ENCODE results near the gene CSPG4.
"Not testable (repeated sequence)": the region's sequence is repeated elsewhere in the genome, so short reads cannot be mapped to it uniquely, and the experiment has no call there.

The CSPG4 gene

DNA sequence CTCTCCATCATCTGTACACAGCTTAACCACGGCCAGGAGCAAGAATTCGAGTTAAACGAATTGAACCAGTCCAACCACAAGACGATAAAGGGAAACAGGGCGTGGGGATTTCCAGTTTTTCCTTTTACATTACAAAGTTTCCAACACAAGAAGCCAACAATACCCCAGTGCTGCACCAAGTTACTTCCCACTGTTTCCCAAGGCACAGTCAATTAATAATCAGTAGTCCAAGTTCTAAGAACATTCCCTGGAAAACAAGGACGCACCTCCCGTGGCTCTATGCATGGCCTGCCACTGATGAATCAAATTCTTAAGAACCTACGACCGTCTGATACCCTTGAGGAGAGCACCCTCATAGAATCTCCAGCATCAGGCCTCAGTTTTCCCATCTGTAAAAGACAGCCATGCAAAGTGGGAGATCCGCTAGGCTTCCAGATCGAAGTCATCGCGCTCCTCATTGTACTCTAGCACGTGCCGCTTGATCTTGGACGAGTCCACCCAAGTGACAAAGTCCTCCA, 73.4 kb downstream of the CSPG4 start:
- H3K4me3 ChIP-seq (ENCODE audit: control insufficient read depth, low read depth, low read length), result peak overlapping the region; percentile 87
- TF ChIP-seq, protein P1, sequence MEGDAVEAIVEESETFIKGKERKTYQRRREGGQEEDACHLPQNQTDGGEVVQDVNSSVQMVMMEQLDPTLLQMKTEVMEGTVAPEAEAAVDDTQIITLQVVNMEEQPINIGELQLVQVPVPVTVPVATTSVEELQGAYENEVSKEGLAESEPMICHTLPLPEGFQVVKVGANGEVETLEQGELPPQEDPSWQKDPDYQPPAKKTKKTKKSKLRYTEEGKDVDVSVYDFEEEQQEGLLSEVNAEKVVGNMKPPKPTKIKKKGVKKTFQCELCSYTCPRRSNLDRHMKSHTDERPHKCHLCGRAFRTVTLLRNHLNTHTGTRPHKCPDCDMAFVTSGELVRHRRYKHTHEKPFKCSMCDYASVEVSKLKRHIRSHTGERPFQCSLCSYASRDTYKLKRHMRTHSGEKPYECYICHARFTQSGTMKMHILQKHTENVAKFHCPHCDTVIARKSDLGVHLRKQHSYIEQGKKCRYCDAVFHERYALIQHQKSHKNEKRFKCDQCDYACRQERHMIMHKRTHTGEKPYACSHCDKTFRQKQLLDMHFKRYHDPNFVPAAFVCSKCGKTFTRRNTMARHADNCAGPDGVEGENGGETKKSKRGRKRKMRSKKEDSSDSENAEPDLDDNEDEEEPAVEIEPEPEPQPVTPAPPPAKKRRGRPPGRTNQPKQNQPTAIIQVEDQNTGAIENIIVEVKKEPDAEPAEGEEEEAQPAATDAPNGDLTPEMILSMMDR (IDR thresholded peaks at IDR 0.05; ENCODE audit: control insufficient read depth, insufficient read depth, low read depth, low read length, missing control alignments), result no peak
- DNase-seq (ENCODE audit: low read depth), result no peak

- H3K4me3 ChIP-seq (ENCODE audit: control insufficient read depth, low read depth, low read length), result no peak overlapping the region; the same call in 1 of the 2 replicates
- DNase-seq (ENCODE audit: low read depth), result no peak
- TF ChIP-seq, protein P1 (IDR thresholded peaks at IDR 0.05; ENCODE audit: control insufficient read depth, insufficient read depth, low read depth, low read length, missing control alignments), result no peak
These were observed 75.2 kb downstream of the CSPG4 start for GRCh38 chr15:75637245-75638009.

GRCh38 chr15:75636026-75636425, 76.6 kb downstream of the CSPG4 start:
- TF ChIP-seq, protein P1 (IDR thresholded peaks at IDR 0.05; ENCODE audit: control insufficient read depth, insufficient read depth, low read depth, low read length, missing control alignments), result no peak
- H3K4me3 ChIP-seq (ENCODE audit: control insufficient read depth, low read depth, low read length), result no peak overlapping the region
- DNase-seq (ENCODE audit: low read depth), result no peak

DNA sequence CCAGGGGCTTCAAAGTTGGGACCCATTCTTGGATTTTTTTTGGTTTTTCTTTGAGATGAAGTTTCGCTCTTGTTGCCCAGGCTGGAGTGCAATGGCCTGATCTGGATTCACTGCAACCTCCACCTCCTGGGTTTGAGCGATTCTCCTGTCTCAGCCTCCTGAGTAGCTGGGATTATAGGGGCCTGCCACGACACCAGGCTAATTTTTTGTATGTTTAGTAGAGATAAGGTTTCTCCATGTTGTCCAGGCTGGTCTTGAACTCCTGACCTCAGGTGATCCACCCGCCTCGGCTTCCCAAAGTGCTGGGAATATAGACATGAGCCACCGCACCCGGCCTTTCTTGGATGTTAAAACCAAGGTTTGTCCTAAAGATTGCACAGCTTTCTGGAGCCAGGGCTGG, 78.7 kb downstream of the CSPG4 start:
- H3K4me3 ChIP-seq (ENCODE audit: control insufficient read depth, low read depth, low read length); DNase-seq (ENCODE audit: low read depth): not testable (repeated sequence)

DNA sequence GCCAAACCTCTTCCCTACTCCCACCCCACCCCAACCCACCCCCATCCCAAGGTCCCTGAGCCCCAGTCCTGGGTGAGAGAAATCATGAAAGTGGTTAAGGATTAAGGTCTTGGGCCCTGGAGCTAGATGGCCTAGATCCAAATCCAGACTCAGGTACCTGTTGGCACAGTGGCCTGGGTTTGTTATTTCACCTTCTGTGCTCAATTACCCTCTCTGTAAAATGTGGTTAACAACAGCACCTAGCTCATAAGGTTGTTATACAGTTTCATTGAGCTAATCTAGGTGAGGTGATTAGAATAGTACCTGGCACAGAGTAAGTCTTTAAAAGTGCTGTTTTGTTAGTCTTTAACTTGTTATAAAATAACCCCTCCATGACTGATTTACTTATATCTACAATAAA, 80.7 kb downstream of the CSPG4 start:
- no peak for DNase-seq (ENCODE audit: low read depth)
- no peak overlapping the region for H3K4me3 ChIP-seq (ENCODE audit: control insufficient read depth, low read depth, low read length)
- TF ChIP-seq, protein P1 (IDR thresholded peaks at IDR 0.05; ENCODE audit: control insufficient read depth, insufficient read depth, low read depth, low read length, missing control alignments), result no peak

DNA sequence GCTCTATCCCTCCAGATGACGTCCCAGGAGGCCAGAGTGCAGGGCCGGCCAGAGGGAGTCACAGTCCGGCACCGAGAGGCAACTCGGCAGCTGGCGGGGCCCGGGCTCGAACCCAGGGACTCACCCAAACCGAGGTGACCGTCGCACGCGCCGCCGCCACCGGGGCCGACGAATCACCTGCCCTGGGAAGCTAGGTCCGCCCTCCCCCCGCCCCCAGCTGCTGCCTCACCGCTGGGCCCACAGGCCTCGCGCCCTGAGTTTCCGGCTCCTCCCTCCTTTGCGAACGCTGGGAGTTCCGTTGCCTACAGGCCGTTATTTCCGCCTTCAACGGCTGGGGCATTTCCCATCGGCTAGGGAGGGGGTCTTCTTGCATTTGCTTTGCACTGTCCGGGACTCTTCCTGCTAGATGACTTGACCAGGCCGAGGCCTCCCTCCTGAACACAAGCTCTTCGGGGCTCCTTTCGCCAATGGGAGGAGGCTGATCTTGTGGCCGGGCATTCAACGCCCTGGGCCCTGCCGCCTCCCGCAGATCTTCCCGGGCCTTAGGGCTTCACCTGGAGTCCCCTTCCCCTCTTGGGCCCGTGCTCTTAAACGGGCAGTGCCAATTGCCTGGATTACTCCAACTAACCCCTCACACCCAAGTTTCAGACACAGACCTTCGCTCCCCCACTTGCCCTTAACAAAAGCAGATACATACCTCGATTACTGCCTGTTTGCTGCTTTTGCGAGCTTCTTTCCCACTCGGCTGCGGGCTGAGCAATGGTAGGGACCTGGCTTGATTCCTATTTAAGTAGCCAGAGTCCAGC, 86.9 kb downstream of the CSPG4 start, which contains the start of gene SNUPN:
SNUPN (minus strand) TSS at position 184 of the 806 bp plus-strand sequence. CDS start 4,674 bp downstream, outside the sequence.
- TF ChIP-seq, protein P1 (IDR thresholded peaks at IDR 0.05; ENCODE audit: control insufficient read depth, insufficient read depth, low read depth, low read length, missing control alignments), result no peak
- peak within 1 kb of the TSS; percentile 98 for H3K4me3 ChIP-seq (ENCODE audit: control insufficient read depth, low read depth, low read length)
- no peak for DNase-seq (ENCODE audit: low read depth)
